HG02884 (cell line): ENCODE results near the gene AVPI1.
"Not testable (repeated sequence)": the region's sequence is repeated elsewhere in the genome, so short reads cannot be mapped to it uniquely, and the experiment has no call there.

Experiments used
- ATAC-seq: cut with Tn5 transposase; IDR thresholded peaks from one replicate; pipeline ENCODE4 v1.9.1; 2021; ENCODE audit warnings: mild to moderate bottlenecking, moderate library complexity; ENCODE audit not compliant: unreplicated experiment

AVPI1 gene

GRCh38 chr10:97642471-97643159 is 44.4 kb downstream of the AVPI1 start:
- ATAC-seq = not testable (repeated sequence)

DNA sequence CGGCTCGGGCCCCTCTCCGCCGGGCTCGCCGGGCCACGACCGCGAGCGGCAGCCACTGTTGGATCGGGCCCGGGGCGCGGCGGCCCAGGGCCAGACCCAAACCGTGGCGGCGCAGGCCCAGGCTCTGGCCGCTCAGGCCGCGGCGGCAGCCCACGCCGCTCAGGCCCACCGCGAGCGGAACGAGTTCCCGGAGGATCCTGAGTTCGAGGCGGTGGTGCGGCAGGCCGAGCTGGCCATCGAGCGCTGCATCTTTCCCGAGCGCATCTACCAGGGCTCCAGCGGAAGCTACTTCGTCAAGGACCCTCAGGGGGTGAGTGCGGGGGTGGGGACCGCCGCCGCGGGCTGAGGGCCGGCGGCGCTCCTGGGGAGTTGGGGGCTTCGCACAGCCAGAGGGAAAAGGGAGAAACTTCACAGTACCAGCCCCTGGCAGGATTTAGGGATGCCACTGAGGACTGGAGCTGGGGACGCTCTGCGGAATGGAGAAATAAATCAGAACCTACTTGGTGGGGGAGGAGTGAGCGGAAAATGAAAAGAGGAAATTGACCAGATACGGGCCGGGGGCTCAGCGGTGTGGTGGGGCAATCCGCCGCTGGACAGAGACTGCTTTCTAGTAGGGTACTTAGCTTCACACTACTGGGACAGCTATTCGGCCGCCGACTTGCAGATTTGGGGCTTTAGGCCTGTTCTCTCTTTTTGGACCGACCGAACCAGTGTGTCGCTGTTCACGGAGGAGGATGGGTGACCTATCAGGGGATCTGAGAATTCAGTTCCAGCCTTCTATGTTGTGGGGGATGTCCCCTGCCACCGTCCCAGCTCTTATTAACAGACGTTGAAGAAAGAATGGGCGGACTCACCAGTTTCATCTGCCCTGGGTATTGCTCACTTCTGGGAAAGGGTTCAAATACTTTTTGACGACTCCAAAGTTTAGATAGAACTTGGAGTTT is 45.9 kb downstream of the AVPI1 start:
- ATAC-seq = peak; percentile 18

GRCh38 chr10:97640174-97640867 is 46.7 kb downstream of the AVPI1 start, which contains the start of gene PI4K2A:
TSS of gene PI4K2A (plus strand) at chr10:97640671. CDS start at chr10:97640743, 72 bp downstream.
- peak; percentile 98 for ATAC-seq

DNA sequence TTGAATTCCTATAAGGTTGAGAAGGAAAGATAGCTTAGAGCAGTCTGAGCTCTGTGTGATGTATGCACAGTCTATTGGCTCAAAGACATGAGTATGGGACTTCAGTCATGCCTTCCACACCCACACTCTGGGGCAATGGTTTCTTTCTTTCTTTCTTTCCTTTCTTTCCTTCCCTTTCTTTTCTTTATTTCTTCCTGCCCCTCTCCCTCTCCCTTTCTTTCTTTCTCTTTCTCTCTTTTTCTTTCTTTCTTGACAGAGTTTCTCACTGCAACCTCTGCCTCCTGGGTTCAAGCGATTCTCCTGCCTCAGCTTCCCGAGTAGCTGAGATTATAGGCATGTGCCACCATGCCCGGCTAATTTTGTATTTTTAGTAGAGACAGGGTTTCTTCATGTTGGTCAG is 48.0 kb downstream of the AVPI1 start:
- not testable (repeated sequence) for ATAC-seq

- ATAC-seq = no peak
Observed at GRCh38 chr10:97635577-97635976, 51.5 kb downstream of the AVPI1 start.

DNA sequence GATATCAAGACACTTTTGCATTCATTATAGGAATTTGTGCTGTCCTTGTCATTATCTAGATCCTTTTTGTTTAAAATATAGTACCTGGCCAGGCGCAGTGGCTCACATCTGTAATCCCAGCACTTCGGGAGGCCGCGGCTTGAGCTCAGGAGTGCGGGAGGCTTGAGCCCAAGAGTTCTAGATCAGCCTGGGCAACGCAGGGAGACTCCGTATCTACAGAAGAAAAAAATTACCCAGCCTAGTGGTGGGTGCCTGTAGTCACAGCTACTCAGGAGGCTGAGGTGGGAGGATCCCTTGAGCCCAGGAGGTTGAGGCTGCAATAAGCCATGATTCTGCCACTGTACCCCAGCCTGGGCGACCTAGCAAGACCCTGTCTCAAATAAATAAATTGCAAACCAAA is 53.1 kb downstream of the AVPI1 start:
- no peak for ATAC-seq

GRCh38 chr10:97632949-97633884 is 53.8 kb downstream of the AVPI1 start, which contains the start of gene MORN4:
TSS of gene MORN4 (minus strand) at chr10:97633500. CDS start at chr10:97619653, 13,847 bp downstream.
- ATAC-seq = peak; percentile 99

DNA sequence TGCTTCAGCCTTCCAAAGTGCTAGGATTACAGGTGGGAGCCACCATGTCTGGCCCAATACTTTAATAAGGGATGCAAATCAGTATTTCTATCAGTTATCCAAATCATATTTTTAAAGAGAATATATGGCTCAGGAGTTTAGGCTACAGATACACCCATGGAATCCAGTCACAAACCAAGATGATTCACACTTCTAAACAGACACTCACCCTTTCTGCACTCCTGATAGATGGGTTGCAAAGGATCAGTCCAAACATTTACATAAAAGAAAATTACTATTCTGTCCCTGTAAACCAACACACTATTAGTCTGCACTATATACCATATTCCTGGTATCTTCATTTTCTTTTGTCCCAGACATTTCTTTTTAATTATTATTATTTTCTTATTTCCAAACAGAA is 55.9 kb downstream of the AVPI1 start:
- ATAC-seq = no peak

- no peak for ATAC-seq
Observed at GRCh38 chr10:97629289-97629688, 57.8 kb downstream of the AVPI1 start.

DNA sequence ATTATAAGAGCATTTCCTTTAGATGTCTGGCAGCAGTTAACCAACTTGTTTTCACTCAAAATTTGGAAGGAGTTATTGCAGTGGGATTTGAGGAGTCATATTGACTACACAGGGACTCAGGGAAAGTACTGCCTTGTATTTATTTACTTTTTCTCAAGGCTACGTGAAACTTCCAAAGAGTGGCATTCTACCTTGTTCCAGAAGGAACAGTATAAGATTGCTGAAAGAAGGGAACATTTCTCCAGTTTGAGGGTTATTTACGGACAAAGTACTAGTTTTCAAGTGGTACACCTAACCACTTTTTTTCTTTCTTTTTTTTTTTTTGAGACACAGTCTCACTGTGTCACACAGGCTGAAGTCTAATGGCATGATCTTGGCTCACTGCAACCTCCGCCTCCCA is 58.8 kb downstream of the AVPI1 start:
- ATAC-seq = no peak

- ATAC-seq = no peak
Observed at GRCh38 chr10:97627731-97628130, 59.3 kb downstream of the AVPI1 start.
